CD4-positive, alpha-beta T cell treated with Interleukin-15 for 1 hour (primary cell): ENCODE data around the gene BLTP1.
"Not testable (repeated sequence)": the region's sequence is repeated elsewhere in the genome, so short reads cannot be mapped to it uniquely, and the experiment has no call there.

Experiments
- DNase-seq: peaks from one replicate; pipeline ENCODE4 v3.0.0-alpha.2; 2020

BLTP1 gene, protein sequence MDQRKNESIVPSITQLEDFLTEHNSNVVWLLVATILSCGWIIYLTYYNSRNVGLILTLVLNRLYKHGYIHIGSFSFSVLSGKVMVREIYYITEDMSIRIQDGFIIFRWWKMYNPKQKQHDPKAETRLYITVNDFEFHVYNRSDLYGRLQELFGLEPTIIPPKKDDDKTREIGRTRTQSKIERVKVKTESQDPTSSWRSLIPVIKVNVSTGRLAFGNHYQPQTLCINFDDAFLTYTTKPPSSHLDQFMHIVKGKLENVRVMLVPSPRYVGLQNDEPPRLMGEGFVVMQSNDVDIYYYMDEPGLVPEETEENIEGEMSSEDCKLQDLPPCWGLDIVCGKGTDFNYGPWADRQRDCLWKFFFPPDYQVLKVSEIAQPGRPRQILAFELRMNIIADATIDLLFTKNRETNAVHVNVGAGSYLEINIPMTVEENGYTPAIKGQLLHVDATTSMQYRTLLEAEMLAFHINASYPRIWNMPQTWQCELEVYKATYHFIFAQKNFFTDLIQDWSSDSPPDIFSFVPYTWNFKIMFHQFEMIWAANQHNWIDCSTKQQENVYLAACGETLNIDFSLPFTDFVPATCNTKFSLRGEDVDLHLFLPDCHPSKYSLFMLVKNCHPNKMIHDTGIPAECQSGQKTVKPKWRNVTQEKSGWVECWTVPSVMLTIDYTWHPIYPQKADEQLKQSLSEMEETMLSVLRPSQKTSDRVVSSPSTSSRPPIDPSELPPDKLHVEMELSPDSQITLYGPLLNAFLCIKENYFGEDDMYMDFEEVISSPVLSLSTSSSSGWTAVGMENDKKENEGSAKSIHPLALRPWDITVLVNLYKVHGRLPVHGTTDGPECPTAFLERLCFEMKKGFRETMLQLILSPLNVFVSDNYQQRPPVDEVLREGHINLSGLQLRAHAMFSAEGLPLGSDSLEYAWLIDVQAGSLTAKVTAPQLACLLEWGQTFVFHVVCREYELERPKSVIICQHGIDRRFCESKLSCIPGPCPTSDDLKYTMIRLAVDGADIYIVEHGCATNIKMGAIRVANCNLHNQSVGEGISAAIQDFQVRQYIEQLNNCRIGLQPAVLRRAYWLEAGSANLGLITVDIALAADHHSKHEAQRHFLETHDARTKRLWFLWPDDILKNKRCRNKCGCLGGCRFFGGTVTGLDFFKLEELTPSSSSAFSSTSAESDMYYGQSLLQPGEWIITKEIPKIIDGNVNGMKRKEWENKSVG (N-terminal part only)

GRCh38 chr4:122151982-122152710 lies at the start of gene BLTP1:
Gene BLTP1 (plus strand): TSS chr4:122152331. CDS start chr4:122170648, 18,317 bp downstream.
- peak; percentile 88 for DNase-seq

DNA sequence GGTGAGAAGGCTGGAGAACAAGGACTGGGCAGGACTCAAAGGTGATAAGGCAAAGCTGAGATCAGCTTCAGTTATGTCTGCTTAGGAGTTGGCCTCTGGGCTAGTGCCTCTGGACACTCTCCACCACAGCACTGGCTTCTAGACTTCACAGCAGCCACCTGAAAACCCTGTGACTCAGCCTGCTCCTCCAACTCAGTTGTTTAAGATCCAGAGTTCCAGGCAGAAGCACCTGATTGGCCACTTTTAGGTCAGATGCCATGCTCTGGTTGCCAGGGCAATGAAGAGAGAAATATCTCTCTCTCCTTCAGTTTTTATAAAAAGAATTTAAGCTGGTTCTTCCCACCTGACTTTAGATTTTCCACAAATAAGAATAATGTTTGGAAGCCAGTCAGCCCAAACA lies 47.9 kb upstream of the BLTP1 start:
- DNase-seq, result no peak

- no peak for DNase-seq
Observed at GRCh38 chr4:122107680-122108079, 44.5 kb upstream of the BLTP1 start.

GRCh38 chr4:122110304-122110703 lies 41.8 kb upstream of the BLTP1 start:
- DNase-seq, result not testable (repeated sequence)

GRCh38 chr4:122117743-122118142 lies 34.4 kb upstream of the BLTP1 start:
- DNase-seq, result no peak

GRCh38 chr4:122118243-122118642 lies 33.9 kb upstream of the BLTP1 start:
- DNase-seq, result no peak

- DNase-seq, result no peak
Observed at GRCh38 chr4:122119739-122120138, 32.4 kb upstream of the BLTP1 start.

- no peak for DNase-seq
Observed at GRCh38 chr4:122121593-122121992, 30.5 kb upstream of the BLTP1 start.

DNA sequence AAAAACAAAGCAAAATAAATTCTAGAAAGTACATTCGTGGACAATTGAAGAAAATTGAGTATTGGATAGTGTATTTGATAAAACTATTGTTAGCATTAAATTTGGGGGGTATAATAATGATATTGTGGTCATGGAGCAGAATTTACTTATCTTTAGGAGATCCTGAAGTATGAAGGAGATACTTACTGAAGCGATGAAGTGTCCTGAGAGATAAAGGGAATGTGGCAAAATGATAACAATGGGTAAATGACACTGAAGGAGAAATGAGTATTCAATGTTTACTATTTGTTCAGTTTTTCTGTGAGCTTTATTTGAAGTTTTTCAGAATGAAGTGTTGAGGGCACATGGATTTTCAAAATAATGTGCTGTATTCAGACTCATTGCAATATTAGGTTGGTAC lies 30.0 kb upstream of the BLTP1 start:
- DNase-seq, result no peak

- DNase-seq, result no peak
Observed at GRCh38 chr4:122129061-122129460, 23.1 kb upstream of the BLTP1 start.

DNA sequence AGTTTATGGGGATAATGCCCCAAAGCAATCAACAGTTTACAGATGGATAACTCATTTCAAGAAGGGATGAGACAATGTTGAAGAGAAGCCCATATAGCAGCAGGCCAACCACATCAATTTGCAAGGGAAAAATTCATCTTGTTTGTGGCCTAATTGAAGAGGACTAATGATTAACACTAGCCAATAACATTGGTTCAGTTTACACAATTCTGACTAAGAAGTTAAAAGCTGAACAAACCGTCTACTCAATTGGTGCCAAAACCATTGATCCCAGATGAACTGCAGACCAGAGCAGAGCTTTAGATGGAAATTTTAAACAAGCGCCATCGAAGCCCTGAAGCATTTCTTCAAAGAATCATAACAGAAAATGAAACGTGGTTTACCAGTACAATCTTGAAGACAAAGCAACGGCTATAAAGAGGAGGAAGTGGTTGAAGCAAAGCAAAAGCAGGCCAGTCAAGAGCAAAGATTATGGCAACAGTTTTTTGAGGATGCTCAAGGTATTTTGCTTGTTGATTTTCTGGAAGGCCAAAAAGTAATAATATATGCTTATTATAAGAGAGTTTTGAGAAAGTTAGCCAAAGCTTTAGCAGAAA lies 20.5 kb upstream of the BLTP1 start:
- DNase-seq, result no peak

- no peak for DNase-seq
Observed at GRCh38 chr4:122132891-122133290, 19.2 kb upstream of the BLTP1 start.

GRCh38 chr4:122139139-122139538 lies 13.0 kb upstream of the BLTP1 start:
- no peak for DNase-seq

- no peak for DNase-seq
Observed at GRCh38 chr4:122140834-122141233, 11.3 kb upstream of the BLTP1 start.

DNA sequence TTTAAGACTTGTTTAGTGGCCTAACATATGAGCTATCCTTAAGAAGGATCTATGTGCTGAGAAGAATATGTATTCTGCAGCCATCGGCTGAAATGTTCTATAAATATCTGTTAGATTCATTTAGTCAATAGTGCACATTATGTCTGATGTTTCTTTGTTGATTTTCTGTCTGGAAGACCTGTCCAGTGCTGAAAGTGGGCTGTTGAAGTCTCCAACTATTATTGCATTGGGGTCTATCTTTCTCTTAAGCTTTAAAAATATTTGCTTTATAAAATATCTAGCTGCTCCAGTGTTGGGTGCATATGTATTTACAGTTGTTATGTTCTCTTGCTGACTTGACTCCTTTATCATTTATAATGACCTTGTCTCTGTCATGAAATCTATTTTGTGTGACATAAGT lies 9.4 kb upstream of the BLTP1 start:
- no peak for DNase-seq

DNA sequence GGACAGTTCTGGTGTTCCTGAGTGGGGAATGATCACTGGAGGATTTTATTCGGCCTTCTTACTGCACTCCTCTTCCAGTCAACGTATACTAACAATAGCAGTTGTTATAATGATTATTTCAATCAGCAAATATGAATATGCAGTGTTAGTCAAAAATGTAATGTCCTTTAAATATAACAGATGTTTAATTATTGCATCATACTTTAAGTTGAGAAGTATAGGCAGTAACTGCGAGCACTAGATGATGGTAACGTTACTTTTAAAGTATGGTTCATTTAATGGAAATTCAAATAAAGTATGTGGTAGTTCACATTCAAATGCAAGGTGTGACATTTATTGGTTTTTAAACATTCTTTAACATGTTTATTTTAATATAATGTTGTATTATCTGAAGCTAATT lies 5.5 kb upstream of the BLTP1 start:
- DNase-seq, result no peak

DNA sequence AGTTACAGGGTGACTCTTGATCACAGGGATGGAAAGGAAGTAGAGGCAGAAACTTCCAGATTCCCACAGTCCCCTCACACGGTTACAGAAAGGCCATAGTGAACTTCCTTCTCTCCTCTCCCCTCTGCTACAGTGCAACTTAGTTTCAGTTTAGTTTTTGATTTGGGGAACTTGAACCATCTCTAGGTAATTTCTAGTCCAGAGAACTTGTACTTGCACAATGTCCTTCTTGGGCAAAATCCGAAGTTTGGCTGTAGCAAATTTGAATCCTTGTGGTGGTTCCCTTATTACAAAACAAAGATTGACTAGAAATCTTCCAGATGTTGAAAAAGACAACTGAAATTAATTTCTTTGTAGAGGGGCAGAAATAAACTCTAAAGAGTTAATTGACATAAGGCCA lies 1.2 kb upstream of the BLTP1 start:
- no peak for DNase-seq

DNA sequence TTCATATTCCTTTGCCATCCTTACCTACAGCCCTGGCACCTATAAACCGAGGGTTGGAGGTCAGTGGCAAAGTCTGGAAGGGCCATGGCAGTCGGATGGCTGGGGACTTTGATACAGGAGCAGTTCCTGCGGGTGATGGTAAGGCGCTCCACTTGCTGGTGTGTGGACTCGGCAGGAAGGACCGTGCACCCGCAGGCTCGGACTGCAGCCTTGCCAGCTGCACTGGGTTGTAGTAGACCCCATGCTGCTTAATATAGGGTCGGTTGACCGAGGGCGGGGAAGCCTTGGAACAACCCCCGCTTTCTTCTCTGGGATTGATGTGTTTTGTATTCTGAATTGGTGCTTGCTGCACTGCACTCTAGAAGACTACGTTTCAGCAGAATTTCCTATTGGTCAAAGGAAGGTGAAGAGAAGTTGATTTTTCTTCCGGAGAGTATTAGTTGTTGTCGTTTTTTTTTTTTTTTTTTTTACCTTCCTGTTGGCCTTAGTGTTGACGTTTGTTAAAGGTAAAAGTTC lies 638 bp downstream of the BLTP1 start:
- DNase-seq, result peak; percentile 22

DNA sequence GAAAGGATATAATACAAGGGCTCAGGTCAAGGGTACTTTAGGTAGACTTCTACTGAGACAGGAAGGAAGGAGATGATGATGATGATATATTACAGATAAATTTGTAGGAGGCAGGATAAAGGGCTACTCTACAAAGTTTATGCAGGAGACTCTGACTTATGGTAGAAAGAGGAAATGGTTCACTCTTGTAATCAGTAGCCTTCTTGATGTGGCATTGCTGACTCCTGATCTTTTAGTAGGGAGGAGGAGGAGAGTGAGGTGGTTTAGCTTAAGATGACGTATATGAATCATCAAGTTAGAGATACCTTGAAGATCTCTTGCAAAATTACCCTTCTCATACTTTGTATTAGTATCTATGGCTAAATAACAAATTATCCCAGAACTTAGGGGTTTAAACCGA lies 4.7 kb downstream of the BLTP1 start:
- DNase-seq, result no peak

GRCh38 chr4:122163301-122163700 lies 11.2 kb downstream of the BLTP1 start:
- DNase-seq, result no peak

DNA sequence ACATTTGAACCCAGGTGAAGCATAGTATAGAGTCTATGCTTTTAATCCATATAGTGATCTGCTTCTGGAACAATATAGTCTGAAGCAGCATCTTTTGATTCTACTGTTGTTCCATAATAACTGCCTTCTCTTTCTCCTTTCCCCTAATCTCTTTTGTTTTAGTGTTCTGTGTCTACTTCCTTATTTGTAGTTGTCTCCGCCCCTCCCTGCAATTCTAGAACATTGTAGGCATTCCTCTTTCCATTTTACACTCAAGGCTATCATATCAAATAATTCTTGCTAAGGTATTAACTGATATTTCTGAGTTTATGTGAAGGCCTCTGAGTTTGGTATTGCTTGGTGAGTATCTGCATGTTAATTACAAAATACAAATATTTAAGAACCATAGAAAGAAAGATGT lies 11.6 kb downstream of the BLTP1 start:
- DNase-seq, result no peak

DNA sequence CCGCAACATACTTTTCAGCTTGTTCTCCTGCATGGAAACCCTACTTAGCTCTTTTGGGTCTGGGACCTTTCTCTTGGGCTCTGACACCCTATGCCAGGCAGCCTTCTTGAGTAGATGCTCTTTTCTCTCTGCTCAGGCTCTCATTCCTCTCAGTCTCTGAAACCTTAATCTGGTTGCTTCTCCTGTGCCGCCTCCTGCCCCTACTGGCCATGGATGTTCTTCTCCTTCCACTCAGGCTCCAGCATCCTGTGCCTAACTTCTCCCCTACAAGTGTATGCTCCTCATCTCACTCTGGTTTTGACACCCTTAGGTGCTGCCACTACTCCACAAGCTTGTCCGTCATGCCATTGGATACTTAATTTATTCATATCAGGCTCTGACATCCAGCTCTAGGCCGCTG lies 15.2 kb downstream of the BLTP1 start:
- DNase-seq, result no peak
